Eye (tissue), 1 donor: ENCODE data around the gene NPM1.
A peak's percentile ranks its signal among the peaks of the same experiment; 100 is the strongest.
"Not testable (repeated sequence)": the region's sequence is repeated elsewhere in the genome, so short reads cannot be mapped to it uniquely, and the experiment has no call there.

Experiments used
- DNase-seq: peaks from one replicate; pipeline ENCODE4 v3.0.0-alpha.2; 2015

Gene NPM1

GRCh38 chr5:171387345-171387969 is at the start of gene NPM1:
TSS of gene NPM1 (plus strand) at chr5:171387849. CDS start at chr5:171387949, 100 bp downstream.
- peak; percentile 99 for DNase-seq

- no peak for DNase-seq
These were observed 47.6 kb upstream of the NPM1 start for GRCh38 chr5:171340042-171340441.

GRCh38 chr5:171340491-171340890 is 47.2 kb upstream of the NPM1 start:
- no peak for DNase-seq

GRCh38 chr5:171342362-171343111 is 45.1 kb upstream of the NPM1 start:
- peak; percentile 85 for DNase-seq

- DNase-seq = no peak
These were observed 42.6 kb upstream of the NPM1 start for GRCh38 chr5:171344936-171345608.

GRCh38 chr5:171351536-171352073 is 36.0 kb upstream of the NPM1 start:
- DNase-seq = no peak

GRCh38 chr5:171355302-171355724 is 32.3 kb upstream of the NPM1 start:
- DNase-seq = no peak

GRCh38 chr5:171357843-171358242 is 29.8 kb upstream of the NPM1 start:
- DNase-seq = no peak

- not testable (repeated sequence) for DNase-seq
These were observed 26.5 kb upstream of the NPM1 start for GRCh38 chr5:171361151-171361550.

GRCh38 chr5:171363249-171363648 is 24.4 kb upstream of the NPM1 start:
- not testable (repeated sequence) for DNase-seq

- DNase-seq = no peak
These were observed 23.8 kb upstream of the NPM1 start for GRCh38 chr5:171363846-171364245.

- no peak for DNase-seq
These were observed 22.3 kb upstream of the NPM1 start for GRCh38 chr5:171365351-171365750.

- DNase-seq = no peak
These were observed 21.0 kb upstream of the NPM1 start for GRCh38 chr5:171366645-171367044.

- peak; percentile 12 for DNase-seq
These were observed 20.0 kb upstream of the NPM1 start for GRCh38 chr5:171367424-171368370.

- DNase-seq = no peak
These were observed 18.6 kb upstream of the NPM1 start for GRCh38 chr5:171369056-171369455.

GRCh38 chr5:171369898-171370297 is 17.8 kb upstream of the NPM1 start:
- no peak for DNase-seq

GRCh38 chr5:171370881-171371280 is 16.8 kb upstream of the NPM1 start:
- not testable (repeated sequence) for DNase-seq

GRCh38 chr5:171371326-171371725 is 16.3 kb upstream of the NPM1 start:
- no peak for DNase-seq

GRCh38 chr5:171379961-171380360 is 7.7 kb upstream of the NPM1 start:
- DNase-seq = no peak

- not testable (repeated sequence) for DNase-seq
These were observed 3.2 kb upstream of the NPM1 start for GRCh38 chr5:171384416-171384815.

- not testable (repeated sequence) for DNase-seq
These were observed 2.6 kb upstream of the NPM1 start for GRCh38 chr5:171384999-171385398.

GRCh38 chr5:171386006-171386671 is 1.5 kb upstream of the NPM1 start:
- no peak for DNase-seq
